Lower leg skin (tissue), 3 donors: ENCODE results near the gene BSG.

Experiments used
- CTCF ChIP-seq, 3 donors: fragments of 450-650 bp; IDR thresholded peaks; one replicate each; pipeline ENCODE4 v1.5.1; 2016; ENCODE audit warnings: antibody characterized with exemption in 3 of 3, mild to moderate bottlenecking in 3 of 3, moderate library complexity in 2 of 3
- POLR2A ChIP-seq, 2 donors: fragments of 450-650 bp; IDR thresholded peaks; one replicate each; pipeline ENCODE4 v1.6.1; 2016 to 2017; ENCODE audit warnings: antibody characterized with exemption in 2 of 2, mild to moderate bottlenecking in 1 of 2, moderate library complexity in 1 of 2

- no peak for TF ChIP-seq CTCF (IDR thresholded peaks at IDR 0.05)
- no peak for TF ChIP-seq POLR2A (IDR thresholded peaks at IDR 0.05)
These were observed 25.3 kb downstream of the BSG start for GRCh38 chr19:597406-598315.
